Keratinocyte (primary cell): Measurements from ENCODE around the gene ACER3. TPM values are rescaled to one million over a fixed set of nuclear protein-coding genes. Genes with fewer than 3 reads are reported as not detected.

Experiments used
- DNase-seq: peaks from one replicate; pipeline ENCODE4 v3.0.0-alpha.2; 2011; ENCODE audit warnings: low read depth, missing footprints, low spot score
- FAIRE-seq: peaks from 2 replicates; lab custom pipeline; 2011; peaks lifted over from hg19 to GRCh38; lab: Jason Lieb, UNC
- H2AFZ ChIP-seq: 2 replicates; pipeline ENCODE4 v1.6.0; 2012; ENCODE audit warnings: low read length, control low read depth, inconsistent platforms; ENCODE audit not compliant: control insufficient read depth
- H3K27ac ChIP-seq: 2 replicates; pipeline ENCODE4 v1.5.1; 2011; ENCODE audit warnings: low read length; ENCODE audit not compliant: control insufficient read depth, insufficient read depth
- H3K27me3 ChIP-seq: 3 replicates; pipeline ENCODE4 v1.6.0; 2011; ENCODE audit warnings: low read length; ENCODE audit not compliant: control insufficient read depth, insufficient read depth; ENCODE audit errors: extremely low read depth
- H3K36me3 ChIP-seq, 2 experiments: 2 replicates in 1 of 2; 3 replicates in 1 of 2; pipeline ENCODE4 v1.5.1; 2011; ENCODE audit warnings: low read length in 2 of 2, mild to moderate bottlenecking in 1 of 2; ENCODE audit not compliant: control insufficient read depth in 2 of 2, insufficient read depth in 2 of 2; ENCODE audit errors: extremely low read depth in 1 of 2
- H3K4me1 ChIP-seq: 3 replicates; pipeline ENCODE4 v1.5.1; 2011; ENCODE audit warnings: low read length; ENCODE audit not compliant: control insufficient read depth, insufficient read depth; ENCODE audit errors: extremely low read depth
- H3K4me2 ChIP-seq: 3 replicates; pipeline ENCODE4 v1.6.0; 2011; ENCODE audit warnings: low read depth, low read length; ENCODE audit not compliant: control insufficient read depth, insufficient read depth; ENCODE audit errors: extremely low read depth
- H3K4me3 ChIP-seq, 3 experiments: fragments of 200-600 bp in 1 of 3; sonication (generic) in 1 of 3; 2 replicates in 2 of 3; 3 replicates in 1 of 3; pipeline ENCODE4 v1.5.1; 2011 to 2016; ENCODE audit warnings: low read length in 3 of 3, mild to moderate bottlenecking in 3 of 3, control low read depth in 2 of 3, inconsistent platforms in 1 of 3, low read depth in 1 of 3, mixed read lengths in 1 of 3, mixed run types in 1 of 3, moderate library complexity in 1 of 3; ENCODE audit not compliant: control insufficient read depth in 2 of 3, insufficient read depth in 2 of 3; ENCODE audit errors: extremely low read depth in 1 of 3
- H3K79me2 ChIP-seq: 2 replicates; pipeline ENCODE4 v1.6.0; 2012; ENCODE audit warnings: low read length; ENCODE audit not compliant: control insufficient read depth, insufficient read depth
- H3K9ac ChIP-seq: 3 replicates; pipeline ENCODE4 v1.6.0; 2011; ENCODE audit warnings: low read length; ENCODE audit not compliant: control insufficient read depth, insufficient read depth; ENCODE audit errors: extremely low read depth
- H3K9me1 ChIP-seq: 3 replicates; pipeline ENCODE4 v1.6.0; 2011; ENCODE audit warnings: low read length; ENCODE audit not compliant: control insufficient read depth, insufficient read depth; ENCODE audit errors: extremely low read depth
- H3K9me3 ChIP-seq: 2 replicates; pipeline ENCODE4 v1.5.1; 2012; ENCODE audit warnings: low read depth, low read length; ENCODE audit not compliant: control insufficient read depth
- H4K20me1 ChIP-seq: 3 replicates; pipeline ENCODE4 v1.6.0; 2011; ENCODE audit warnings: low read length; ENCODE audit not compliant: control insufficient read depth, insufficient read depth; ENCODE audit errors: extremely low read depth
- CTCF ChIP-seq, 3 experiments: IDR thresholded peaks in 1 of 3; conservative IDR thresholded peaks in 1 of 3; optimal IDR thresholded peaks in 1 of 3; 2 replicates in 2 of 3; 3 replicates in 1 of 3; pipeline versions ENCODE3 to v1.5.1; 2011; ENCODE audit warnings: low read length in 3 of 3, mild to moderate bottlenecking in 3 of 3, moderate library complexity in 2 of 3, control low read depth in 1 of 3, inconsistent platforms in 1 of 3; ENCODE audit not compliant: insufficient read depth in 2 of 3; ENCODE audit errors: extremely low read depth in 1 of 3
- EZH2 ChIP-seq: IDR thresholded peaks from one replicate; pipeline ENCODE4 v1.6.1; 2012; ENCODE audit warnings: inconsistent platforms, mild to moderate bottlenecking, low read length, moderate library complexity
- dilution Hi-C: fragments of 300-500 bp; cut with MboI; formaldehyde crosslinking; loops from one replicate; pipeline ENCODE4 v1.7.0; 2020; ENCODE audit warnings: low sequenced_read_pairs; ENCODE audit not compliant: extremely low pct_ligation_motif_present
- polyA plus RNA-seq, 5 experiments: library from polyadenylated mRNA; depleted of rRNA in 3 of 5; stranded (reverse) in 3 of 5; stranded (forward) in 1 of 5; unstranded in 1 of 5; fragments of >200 nt; gene quantifications; 1 replicate in 1 of 5; 2 replicates in 3 of 5; 3 replicates in 1 of 5; pipeline versions ENCODE4 v1.2.1 to v1.2.3, GENCODE V29; 2011 to 2012; ENCODE audit warnings: missing spikeins in 2 of 5, low read depth in 1 of 5, low replicate concordance in 1 of 5

The ACER3 gene
- polyA plus RNA-seq, 1 donor (not counting 4 experiments of a cell fraction or from before 2014, with no cell fraction given): 55.0 TPM

GRCh38 chr11:76891793-76892192, 31.1 kb downstream of the ACER3 start:
- DNase-seq (no peak), FAIRE-seq (no peak)
- Histone ChIP-seq H3K79me2 (peaks cover 60% of the 10 kb centered on the region), H3K9me3 (no peaks in the 10 kb centered on the region), H3K4me1 (no peaks in the 10 kb centered on the region), H3K9ac (no peak overlapping the region), H3K9me1 (no peaks in the 10 kb centered on the region), H3K36me3 (no peaks in the 10 kb centered on the region), H3K27ac (no peak overlapping the region), H2AFZ (no peak overlapping the region), H3K27me3 (no peaks in the 10 kb centered on the region), H4K20me1 (no peaks in the 10 kb centered on the region), H3K4me3 (no peak overlapping the region), H3K4me2 (no peak overlapping the region)
- TF ChIP-seq EZH2: no peak
- no peak for TF ChIP-seq CTCF (optimal IDR thresholded peaks at IDR 0.05 in 1 of 3, IDR thresholded peaks at IDR 0.05 in 1 of 3, conservative IDR thresholded peaks at IDR 0.05 in 1 of 3; ENCODE audit: extremely low read depth in 1 of 3, insufficient read depth in 2 of 3, low read length in 3 of 3)
- dilution Hi-C loops: no loop called here

GRCh38 chr11:76892306-76892705, 31.6 kb downstream of the ACER3 start:
- Histone ChIP-seq H3K27me3 (no peaks in the 10 kb centered on the region), H3K27ac (no peak overlapping the region), H3K9me1 (no peaks in the 10 kb centered on the region), H3K9ac (no peak overlapping the region), H3K4me1 (no peaks in the 10 kb centered on the region), H3K4me2 (no peak overlapping the region), H3K4me3 (no peak overlapping the region), H2AFZ (no peak overlapping the region), H3K36me3 (no peaks in the 10 kb centered on the region), H4K20me1 (no peaks in the 10 kb centered on the region), H3K9me3 (no peaks in the 10 kb centered on the region), H3K79me2 (peaks cover 63% of the 10 kb centered on the region)
- FAIRE-seq (no peak), DNase-seq (no peak)
- dilution Hi-C loops: no loop called here
- TF ChIP-seq EZH2: no peak
- TF ChIP-seq CTCF (optimal IDR thresholded peaks at IDR 0.05 in 1 of 3, IDR thresholded peaks at IDR 0.05 in 1 of 3, conservative IDR thresholded peaks at IDR 0.05 in 1 of 3; ENCODE audit: extremely low read depth in 1 of 3, insufficient read depth in 2 of 3, low read length in 3 of 3): no peak
